Uterus (tissue), 2 donors: ENCODE measurements around the gene LOXL1.

ENCODE experiments used
- POLR2A ChIP-seq, 2 donors: fragments of 450-650 bp; IDR thresholded peaks; one replicate each; pipeline ENCODE4 v1.6.1; 2016; ENCODE audit warnings: antibody characterized with exemption in 2 of 2, mild to moderate bottlenecking in 1 of 2, moderate library complexity in 1 of 2
- TF ChIP-seq, protein P1 (sequence below), 4 experiments: fragments of 200-600 bp in 2 of 4; fragments of 450-650 bp in 2 of 4; sonication (generic) in 2 of 4; IDR thresholded peaks; one replicate each; pipeline ENCODE4 v1.5.1; 2016 to 2019; ENCODE audit warnings: antibody characterized with exemption in 4 of 4, mild to moderate bottlenecking in 2 of 4, moderate library complexity in 1 of 4

- TF ChIP-seq, protein P1, sequence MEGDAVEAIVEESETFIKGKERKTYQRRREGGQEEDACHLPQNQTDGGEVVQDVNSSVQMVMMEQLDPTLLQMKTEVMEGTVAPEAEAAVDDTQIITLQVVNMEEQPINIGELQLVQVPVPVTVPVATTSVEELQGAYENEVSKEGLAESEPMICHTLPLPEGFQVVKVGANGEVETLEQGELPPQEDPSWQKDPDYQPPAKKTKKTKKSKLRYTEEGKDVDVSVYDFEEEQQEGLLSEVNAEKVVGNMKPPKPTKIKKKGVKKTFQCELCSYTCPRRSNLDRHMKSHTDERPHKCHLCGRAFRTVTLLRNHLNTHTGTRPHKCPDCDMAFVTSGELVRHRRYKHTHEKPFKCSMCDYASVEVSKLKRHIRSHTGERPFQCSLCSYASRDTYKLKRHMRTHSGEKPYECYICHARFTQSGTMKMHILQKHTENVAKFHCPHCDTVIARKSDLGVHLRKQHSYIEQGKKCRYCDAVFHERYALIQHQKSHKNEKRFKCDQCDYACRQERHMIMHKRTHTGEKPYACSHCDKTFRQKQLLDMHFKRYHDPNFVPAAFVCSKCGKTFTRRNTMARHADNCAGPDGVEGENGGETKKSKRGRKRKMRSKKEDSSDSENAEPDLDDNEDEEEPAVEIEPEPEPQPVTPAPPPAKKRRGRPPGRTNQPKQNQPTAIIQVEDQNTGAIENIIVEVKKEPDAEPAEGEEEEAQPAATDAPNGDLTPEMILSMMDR (IDR thresholded peaks at IDR 0.05): no peak
- TF ChIP-seq POLR2A (IDR thresholded peaks at IDR 0.05): no peak
Observed at GRCh38 chr15:73962433-73962832, 36.2 kb downstream of the LOXL1 start.
